Vagina (tissue), 2 donors: ENCODE data around the gene SENP6.

Experiments
- POLR2AphosphoS5 ChIP-seq, 2 donors: sonication (generic); formaldehyde crosslinking; IDR thresholded peaks; one replicate each; pipeline ENCODE4 v1.9.0; 2017; ENCODE audit warnings: antibody characterized with exemption in 2 of 2, mild to moderate bottlenecking in 2 of 2, low read depth in 1 of 2; ENCODE audit not compliant: insufficient read depth in 1 of 2
- TF ChIP-seq, protein P1 (sequence below), 3 experiments: fragments of 450-650 bp in 2 of 3; fragments of 200-600 bp in 1 of 3; sonication (generic) in 1 of 3; IDR thresholded peaks; one replicate each; pipeline ENCODE4 v1.5.1; 2017 to 2019; ENCODE audit warnings: antibody characterized with exemption in 3 of 3, mild to moderate bottlenecking in 2 of 3, moderate library complexity in 2 of 3

DNA sequence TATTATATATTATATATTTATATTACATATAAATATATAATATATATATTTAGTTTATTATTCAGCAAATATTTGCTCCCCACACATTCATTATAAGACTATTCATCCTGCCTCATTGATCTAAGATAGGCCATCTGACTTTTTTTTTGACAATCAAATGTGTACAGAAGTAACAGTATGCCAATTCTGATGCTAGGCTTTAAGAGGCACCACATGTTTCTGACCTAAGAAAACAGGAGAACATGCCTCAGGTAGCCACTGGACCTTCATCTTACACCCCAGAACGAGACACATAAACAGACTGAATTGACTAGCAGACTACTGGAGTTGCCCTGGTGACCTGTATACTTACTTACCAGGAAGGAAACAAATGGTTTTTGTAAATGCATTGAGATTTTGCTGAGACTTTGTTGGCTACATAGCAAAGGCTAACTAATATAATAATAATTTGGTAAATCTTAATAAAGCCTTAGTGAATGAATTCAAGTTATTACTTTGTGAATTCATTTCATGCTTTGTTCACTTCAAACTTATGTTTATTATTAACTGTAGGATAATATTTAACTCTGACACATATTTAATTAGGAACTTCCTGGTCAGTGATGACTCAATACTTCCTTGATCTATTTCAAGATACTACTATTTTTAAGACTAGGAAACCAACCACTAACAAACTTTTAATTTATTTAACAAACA is 134.0 kb downstream of the SENP6 start:
- TF ChIP-seq, protein P1, sequence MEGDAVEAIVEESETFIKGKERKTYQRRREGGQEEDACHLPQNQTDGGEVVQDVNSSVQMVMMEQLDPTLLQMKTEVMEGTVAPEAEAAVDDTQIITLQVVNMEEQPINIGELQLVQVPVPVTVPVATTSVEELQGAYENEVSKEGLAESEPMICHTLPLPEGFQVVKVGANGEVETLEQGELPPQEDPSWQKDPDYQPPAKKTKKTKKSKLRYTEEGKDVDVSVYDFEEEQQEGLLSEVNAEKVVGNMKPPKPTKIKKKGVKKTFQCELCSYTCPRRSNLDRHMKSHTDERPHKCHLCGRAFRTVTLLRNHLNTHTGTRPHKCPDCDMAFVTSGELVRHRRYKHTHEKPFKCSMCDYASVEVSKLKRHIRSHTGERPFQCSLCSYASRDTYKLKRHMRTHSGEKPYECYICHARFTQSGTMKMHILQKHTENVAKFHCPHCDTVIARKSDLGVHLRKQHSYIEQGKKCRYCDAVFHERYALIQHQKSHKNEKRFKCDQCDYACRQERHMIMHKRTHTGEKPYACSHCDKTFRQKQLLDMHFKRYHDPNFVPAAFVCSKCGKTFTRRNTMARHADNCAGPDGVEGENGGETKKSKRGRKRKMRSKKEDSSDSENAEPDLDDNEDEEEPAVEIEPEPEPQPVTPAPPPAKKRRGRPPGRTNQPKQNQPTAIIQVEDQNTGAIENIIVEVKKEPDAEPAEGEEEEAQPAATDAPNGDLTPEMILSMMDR (IDR thresholded peaks at IDR 0.05), result no peak
- TF ChIP-seq POLR2AphosphoS5 (IDR thresholded peaks at IDR 0.05; ENCODE audit: insufficient read depth in 1 of 2, low read depth in 1 of 2), result no peak
